K562 (cell line): Measurements from ENCODE around the gene ADSS1. TPM values are rescaled to one million over a fixed set of nuclear protein-coding genes. Genes with fewer than 3 reads are reported as not detected.

Experiments
- AFF4 ChIP-seq: sonication (generic); formaldehyde crosslinking; IDR thresholded peaks from 2 replicates; pipeline ENCODE4 v1.8.0; 2023; ENCODE audit warnings: mild to moderate bottlenecking, missing genetic modification reagents
- CREB3L1 ChIP-seq: fragments of 450-650 bp; IDR thresholded peaks from 2 replicates; pipeline ENCODE4 v1.6.1; 2014; ENCODE audit warnings: low read depth, mild to moderate bottlenecking, moderate library complexity, borderline replicate concordance
- ELF4 ChIP-seq: fragments of 450-650 bp; formaldehyde crosslinking; IDR thresholded peaks from 2 replicates; pipeline ENCODE4 v1.4.0; 2022; ENCODE audit warnings: missing genetic modification characterization
- ESRRB ChIP-seq: fragments of 250-450 bp; sonication (Bioruptor Pico); IDR thresholded peaks from 2 replicates; pipeline ENCODE4 v1.5.0; 2020; ENCODE audit warnings: mild to moderate bottlenecking, moderate library complexity, borderline replicate concordance
- FOS ChIP-seq: IDR thresholded peaks from 3 replicates; pipeline ENCODE4 v1.6.1; 2011; ENCODE audit not compliant: insufficient read length; ENCODE audit errors: extremely low read depth
- HNRNPH1 ChIP-seq: fragments of 200-400 bp; formaldehyde crosslinking; optimal IDR thresholded peaks from 2 replicates; pipeline ENCODE3; 2017; ENCODE audit warnings: low read depth, mild to moderate bottlenecking, low read length, moderate library complexity
- MAFF ChIP-seq: IDR thresholded peaks from 2 replicates; pipeline ENCODE4 v1.6.1; 2012; ENCODE audit warnings: low read length, improper control_type of control experiment
- MTA3 ChIP-seq: fragments of 450-650 bp; formaldehyde crosslinking; IDR thresholded peaks from 2 replicates; pipeline ENCODE4 v1.6.1; 2017; ENCODE audit warnings: mild to moderate bottlenecking, borderline replicate concordance
- PPARD ChIP-seq: fragments of 250-450 bp; sonication (Bioruptor Pico); IDR thresholded peaks from 2 replicates; pipeline ENCODE4 v1.8.0; 2022; ENCODE audit warnings: inconsistent platforms, mild to moderate bottlenecking, moderate library complexity
- SIN3B ChIP-seq: fragments of 450-650 bp; IDR thresholded peaks from 2 replicates; pipeline ENCODE4 v1.6.1; 2017; ENCODE audit warnings: low read depth, mild to moderate bottlenecking, moderate library complexity
- SMAD2 ChIP-seq: fragments of 150-350 bp; IDR thresholded peaks from 2 replicates; pipeline ENCODE4 v1.6.1; 2014; ENCODE audit warnings: low read depth, mild to moderate bottlenecking, low read length
- SREBF2 ChIP-seq: sonication (generic); formaldehyde crosslinking; IDR thresholded peaks from 2 replicates; pipeline ENCODE4 v1.4.0; 2020; ENCODE audit warnings: mild to moderate bottlenecking, missing genetic modification reagents
- THAP12 ChIP-seq: fragments of 250-450 bp; sonication (Bioruptor Pico); IDR thresholded peaks from 2 replicates; pipeline ENCODE4 v1.9.0; 2021; ENCODE audit warnings: mild to moderate bottlenecking, inconsistent platforms
- USF1 ChIP-seq: sonication (generic); formaldehyde crosslinking; IDR thresholded peaks from 2 replicates; pipeline ENCODE4 v1.9.0; 2022; ENCODE audit warnings: mild to moderate bottlenecking, missing genetic modification reagents
- ZNF324 ChIP-seq: fragments of 250-450 bp; sonication (Bioruptor Pico); IDR thresholded peaks from 2 replicates; pipeline ENCODE4 v1.4.0; 2020; ENCODE audit warnings: mild to moderate bottlenecking
- ZNF41 ChIP-seq: fragments of 250-450 bp; sonication (Bioruptor Pico); conservative IDR thresholded peaks from 2 replicates; pipeline ENCODE4 v1.4.0; 2020; ENCODE audit warnings: mild to moderate bottlenecking
- ZNF518B ChIP-seq: fragments of 250-450 bp; sonication (Bioruptor Pico); IDR thresholded peaks from 2 replicates; pipeline ENCODE4 v1.5.0; 2021; ENCODE audit warnings: mild to moderate bottlenecking, moderate library complexity
- polyA plus RNA-seq, 8 experiments: library from polyadenylated mRNA; depleted of rRNA in 4 of 8; stranded (reverse) in 5 of 8; unstranded in 3 of 8; fragments of >200 nt; fragmentation: Nextera tagmentation in 2 of 8; fragmentation: Illumina TruSeq in 1 of 8; extraction: Ambion mirVana in 2 of 8; extraction: Trizol in 1 of 8; gene quantifications; 2 replicates each; pipeline versions ENCODE4 v1.2.1 to v1.2.3, GENCODE V29; 2011 to 2014; ENCODE audit warnings: inconsistent platforms in 1 of 8, missing spikeins in 1 of 8
- total RNA-seq, 7 experiments: library from RNA; depleted of rRNA in 6 of 7; stranded (reverse); fragments of >200 nt in 6 of 7; fragmentation: Illumina TruSeq in 2 of 7; extraction: Trizol in 2 of 7; gene quantifications; 2 replicates each; pipeline versions ENCODE4 v1.2.1 to v1.2.3, GENCODE V29; 2011 to 2021; ENCODE audit warnings: low replicate concordance in 1 of 7

The ADSS1 gene
- total and polyA plus RNA-seq, 9 of the 15 experiments (the other 6 are each of a cell fraction or from before 2014, with no cell fraction given): 0.53 to 5.9 (median 3.9) TPM

GRCh38 chr14:104700747-104701217 is 23.2 kb upstream of the ADSS1 start (continued):
- TF ChIP-seq AFF4 (CRISPR knock-in tag) (no peak), USF1 (no peak; the same call in 1 of the 2 replicates), ZNF41 (no peak), ZNF518B (CRISPR knock-in tag) (no peak), FOS (no peak), CREB3L1 (no peak), SREBF2 (CRISPR knock-in tag) (no peak), ESRRB (CRISPR knock-in tag) (no peak), HNRNPH1 (no peak), MAFF (0 out of 2 replicates have a peak, but pooled peaks have one; percentile 2), SIN3B (no peak), SMAD2 (no peak), ELF4 (CRISPR knock-in tag) (no peak), MTA3 (peak; percentile 70), PPARD (CRISPR knock-in tag) (no peak), ZNF324 (no peak), THAP12 (CRISPR knock-in tag) (no peak)
